ENCODE data around the gene TMEM17. TPM values are rescaled to one million over a fixed set of nuclear protein-coding genes. Genes with fewer than 3 reads are reported as not detected.

TMEM17 gene
- polyA plus RNA-seq, 3 donors, result 0.08 to 0.26 (median 0.10) TPM

DNA sequence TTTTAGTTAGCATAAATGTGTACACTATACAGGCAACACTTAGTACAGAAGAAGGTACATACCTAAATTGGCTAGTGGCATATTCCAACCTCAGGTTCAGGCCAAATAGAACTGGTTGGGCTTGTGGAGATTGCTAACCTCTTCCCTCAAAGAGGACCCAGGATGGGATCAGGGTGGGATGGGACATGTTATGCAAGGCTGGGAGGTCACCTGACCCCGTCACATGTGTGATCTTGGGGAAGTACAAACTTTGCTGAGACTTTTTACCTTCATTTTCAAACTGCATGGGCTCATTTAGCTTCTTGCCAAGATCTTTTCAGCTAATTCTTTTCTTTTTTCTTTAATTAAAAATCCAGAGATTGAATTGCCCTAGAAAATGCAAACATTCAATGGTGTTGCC, 36.9 kb downstream of the TMEM17 start:
- DNase-seq, result no peak
- Mint-ChIP-seq H3K27me3 (ENCODE audit: low read depth in 3 of 3) (peaks cover 0 to 2% (median 0%) of the 10 kb centered on the region in 3 donors), H3K9me3 (no peaks in the 10 kb centered on the region), H3K4me3 (no peak overlapping the region), H3K27ac (no peak overlapping the region), H3K36me3 (no peaks in the 10 kb centered on the region), H3K4me1 (peaks cover 29% of the 10 kb centered on the region)
- Histone ChIP-seq H3K4me1 (ENCODE audit: control insufficient read depth in 1 of 2, insufficient read depth in 2 of 2, low read length in 2 of 2) (no peaks in the 10 kb centered on the region), H2AFZ (ENCODE audit: insufficient read depth, low read depth, low read length, poor library complexity, severe bottlenecking) (peak overlapping the region; percentile 53), H3K9ac (ENCODE audit: insufficient read depth, low read length, poor library complexity, severe bottlenecking) (no peak overlapping the region), H3K9me3 (replicated peaks in 1 of 2; ENCODE audit: control insufficient read depth in 1 of 2, insufficient read depth in 1 of 2, low read length in 2 of 2) (no peaks in the 10 kb centered on the region), H3K4me2 (replicated peaks; ENCODE audit: extremely low read depth, low read length, poor library complexity, severe bottlenecking) (no peak overlapping the region), H4K20me1 (ENCODE audit: insufficient read depth, low read length) (no peaks in the 10 kb centered on the region), H3K36me3 (replicated peaks in 1 of 2; ENCODE audit: control insufficient read depth in 1 of 2, insufficient read depth in 2 of 2, low read length in 2 of 2) (no peaks in the 10 kb centered on the region), H3K27me3 (ENCODE audit: control insufficient read depth in 2 of 2, insufficient read depth in 2 of 2, low read length in 2 of 2) (no peaks in the 10 kb centered on the region), H3K79me2 (ENCODE audit: insufficient read depth, low read length) (no peaks in the 10 kb centered on the region), H3K4me3 (replicated peaks in 1 of 3; ENCODE audit: low read depth in 2 of 3, low read length in 3 of 3) (no peak overlapping the region), H3K27ac (ENCODE audit: low read depth in 1 of 2, low read length in 2 of 2) (no peak overlapping the region)
- TF ChIP-seq, protein P1, sequence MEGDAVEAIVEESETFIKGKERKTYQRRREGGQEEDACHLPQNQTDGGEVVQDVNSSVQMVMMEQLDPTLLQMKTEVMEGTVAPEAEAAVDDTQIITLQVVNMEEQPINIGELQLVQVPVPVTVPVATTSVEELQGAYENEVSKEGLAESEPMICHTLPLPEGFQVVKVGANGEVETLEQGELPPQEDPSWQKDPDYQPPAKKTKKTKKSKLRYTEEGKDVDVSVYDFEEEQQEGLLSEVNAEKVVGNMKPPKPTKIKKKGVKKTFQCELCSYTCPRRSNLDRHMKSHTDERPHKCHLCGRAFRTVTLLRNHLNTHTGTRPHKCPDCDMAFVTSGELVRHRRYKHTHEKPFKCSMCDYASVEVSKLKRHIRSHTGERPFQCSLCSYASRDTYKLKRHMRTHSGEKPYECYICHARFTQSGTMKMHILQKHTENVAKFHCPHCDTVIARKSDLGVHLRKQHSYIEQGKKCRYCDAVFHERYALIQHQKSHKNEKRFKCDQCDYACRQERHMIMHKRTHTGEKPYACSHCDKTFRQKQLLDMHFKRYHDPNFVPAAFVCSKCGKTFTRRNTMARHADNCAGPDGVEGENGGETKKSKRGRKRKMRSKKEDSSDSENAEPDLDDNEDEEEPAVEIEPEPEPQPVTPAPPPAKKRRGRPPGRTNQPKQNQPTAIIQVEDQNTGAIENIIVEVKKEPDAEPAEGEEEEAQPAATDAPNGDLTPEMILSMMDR (IDR thresholded peaks at IDR 0.05), result no peak
- intact Hi-C loops (cut with micrococcal nuclease), result no loop called here
- 17% methylated on average over 1 of the region's 1 CpG for WGBS (ENCODE audit: insufficient coverage)

DNA sequence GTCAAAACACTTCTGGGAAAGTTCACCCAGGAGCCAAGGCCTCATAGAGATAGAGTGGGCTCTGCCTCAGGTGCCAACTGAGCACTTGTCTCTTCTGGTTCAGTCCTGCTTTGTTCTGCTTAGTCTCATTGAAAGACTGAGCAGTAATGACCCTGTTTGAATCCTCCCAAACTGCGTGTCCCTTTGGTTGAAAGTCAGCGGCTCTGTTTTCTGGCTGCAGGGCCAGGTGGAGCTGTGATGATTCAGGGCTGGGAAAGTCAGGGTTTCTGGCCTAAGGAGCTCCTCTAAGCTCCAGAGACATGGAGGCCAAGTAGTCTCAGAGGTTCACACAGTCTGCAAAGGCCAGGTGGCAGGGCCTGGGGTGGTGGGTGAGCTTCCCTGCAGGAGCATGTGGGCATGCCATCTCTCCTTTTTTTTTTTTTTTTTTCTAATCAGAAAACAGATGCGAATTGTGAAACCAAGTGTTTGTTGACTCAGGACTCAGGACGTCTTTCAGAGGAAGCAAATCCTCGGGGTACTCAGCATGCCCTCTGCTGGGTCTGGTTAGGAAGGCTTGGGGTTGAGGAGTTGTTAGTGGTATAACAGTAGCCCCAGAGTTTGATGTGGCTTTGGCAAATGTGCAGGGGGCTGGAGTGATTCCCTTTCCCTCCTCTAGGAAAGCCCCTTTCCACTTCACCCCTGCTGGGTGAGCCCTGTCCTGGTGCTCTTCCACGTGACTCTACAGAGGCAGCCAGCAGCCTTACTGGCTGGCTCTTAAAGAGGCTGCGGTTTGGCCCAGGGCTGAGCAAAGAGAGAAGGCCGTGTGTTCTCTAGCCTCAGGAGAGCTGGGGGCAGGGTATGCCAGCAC, 38.3 kb downstream of the TMEM17 start:
- no peak for DNase-seq
- Mint-ChIP-seq H3K27me3 (ENCODE audit: low read depth in 3 of 3) (peaks cover 0 to 2% (median 0%) of the 10 kb centered on the region in 3 donors), H3K27ac (no peak overlapping the region), H3K4me1 (peaks cover 24% of the 10 kb centered on the region), H3K4me3 (no peak overlapping the region), H3K36me3 (no peaks in the 10 kb centered on the region), H3K9me3 (no peaks in the 10 kb centered on the region)
- H3K27ac ChIP-seq (ENCODE audit: low read depth in 1 of 2, low read length in 2 of 2), result no peak overlapping the region
- no peak overlapping the region for H2AFZ ChIP-seq (ENCODE audit: insufficient read depth, low read depth, low read length, poor library complexity, severe bottlenecking)
- 57% methylated on average over 8 of the region's 8 CpGs for WGBS (ENCODE audit: insufficient coverage)
- TF ChIP-seq, protein P1 (IDR thresholded peaks at IDR 0.05), result no peak
- intact Hi-C loops (cut with micrococcal nuclease), result no loop called here
- H3K9ac ChIP-seq (ENCODE audit: insufficient read depth, low read length, poor library complexity, severe bottlenecking), result no peak overlapping the region
- no peak overlapping the region for H3K4me2 ChIP-seq (replicated peaks; ENCODE audit: extremely low read depth, low read length, poor library complexity, severe bottlenecking)
- no peaks in the 10 kb centered on the region for H3K79me2 ChIP-seq (ENCODE audit: insufficient read depth, low read length)
- H4K20me1 ChIP-seq (ENCODE audit: insufficient read depth, low read length), result no peaks in the 10 kb centered on the region
- no peaks in the 10 kb centered on the region for H3K36me3 ChIP-seq (replicated peaks in 1 of 2; ENCODE audit: control insufficient read depth in 1 of 2, insufficient read depth in 2 of 2, low read length in 2 of 2)
- no peaks in the 10 kb centered on the region for H3K9me3 ChIP-seq (replicated peaks in 1 of 2; ENCODE audit: control insufficient read depth in 1 of 2, insufficient read depth in 1 of 2, low read length in 2 of 2)
- H3K27me3 ChIP-seq (ENCODE audit: control insufficient read depth in 2 of 2, insufficient read depth in 2 of 2, low read length in 2 of 2), result no peaks in the 10 kb centered on the region
- no peak overlapping the region for H3K4me3 ChIP-seq (replicated peaks in 1 of 3; ENCODE audit: low read depth in 2 of 3, low read length in 3 of 3)
- H3K4me1 ChIP-seq (ENCODE audit: control insufficient read depth in 1 of 2, insufficient read depth in 2 of 2, low read length in 2 of 2), result no peaks in the 10 kb centered on the region

Measured in CD14-positive monocyte (primary cell).